GM23338 (cell line): ENCODE results near the gene SPINDOC.

Experiments
- CREB1 ChIP-seq: fragments of 250-450 bp; sonication (Bioruptor Pico); IDR thresholded peaks from 2 replicates; pipeline ENCODE4 v1.5.0; 2020; ENCODE audit warnings: low read depth, mild to moderate bottlenecking, moderate library complexity
- EZH2 ChIP-seq: fragments of 200-600 bp; sonication (generic); IDR thresholded peaks from one replicate; pipeline ENCODE4 v1.8.0; 2017; ENCODE audit warnings: antibody characterized with exemption, mild to moderate bottlenecking, low read depth; ENCODE audit not compliant: unreplicated experiment
- EZH2phosphoT487 ChIP-seq: fragments of 200-600 bp; sonication (generic); IDR thresholded peaks from one replicate; pipeline ENCODE4 v1.8.1; 2018; ENCODE audit warnings: antibody characterized with exemption; ENCODE audit not compliant: unreplicated experiment
- JUNB ChIP-seq: IDR thresholded peaks from one replicate; pipeline ENCODE4 v1.6.1; 2016; ENCODE audit warnings: antibody characterized with exemption; ENCODE audit not compliant: unreplicated experiment
- NANOG ChIP-seq: IDR thresholded peaks from 2 replicates; pipeline ENCODE4 v1.6.1; 2016; ENCODE audit warnings: antibody characterized with exemption, borderline replicate concordance
- POLR2AphosphoS5 ChIP-seq: IDR thresholded peaks from 2 replicates; pipeline ENCODE4 v1.6.1; 2016; ENCODE audit warnings: antibody characterized with exemption, low read depth
- STAT1 ChIP-seq: IDR thresholded peaks from one replicate; pipeline ENCODE4 v1.6.1; 2016; ENCODE audit warnings: antibody characterized with exemption; ENCODE audit not compliant: unreplicated experiment
- ZNF114 ChIP-seq: fragments of 250-450 bp; sonication (Bioruptor Pico); IDR thresholded peaks from 2 replicates; pipeline ENCODE4 v1.5.0; 2020; ENCODE audit warnings: mild to moderate bottlenecking, moderate library complexity
- ZNF331 ChIP-seq: fragments of 250-450 bp; sonication (Bioruptor Pico); IDR thresholded peaks from 2 replicates; pipeline ENCODE4 v1.5.0; 2020; ENCODE audit warnings: low read depth, mild to moderate bottlenecking, moderate library complexity
- TF ChIP-seq, protein P1 (sequence below), 2 experiments: fragments of 200-600 bp in 1 of 2; sonication (generic) in 1 of 2; conservative IDR thresholded peaks; 2 replicates each; pipeline versions ENCODE4 v1.5.1 to v1.6.1; 2016 to 2017; ENCODE audit warnings: antibody characterized with exemption in 2 of 2, low read depth in 2 of 2, mild to moderate bottlenecking in 2 of 2, moderate library complexity in 1 of 2
- TF ChIP-seq, protein P2 (sequence below): IDR thresholded peaks from one replicate; pipeline ENCODE4 v1.6.1; 2018; ENCODE audit warnings: antibody characterized with exemption; ENCODE audit not compliant: unreplicated experiment
- TF ChIP-seq, protein P3 (sequence below): fragments of 250-450 bp; sonication (Bioruptor Pico); IDR thresholded peaks from 2 replicates; pipeline ENCODE4 v1.5.0; 2020; ENCODE audit warnings: mild to moderate bottlenecking, moderate library complexity
- TF ChIP-seq, protein P4 (sequence below): IDR thresholded peaks from 2 replicates; pipeline ENCODE4 v1.6.1; 2016; ENCODE audit warnings: antibody characterized with exemption

DNA sequence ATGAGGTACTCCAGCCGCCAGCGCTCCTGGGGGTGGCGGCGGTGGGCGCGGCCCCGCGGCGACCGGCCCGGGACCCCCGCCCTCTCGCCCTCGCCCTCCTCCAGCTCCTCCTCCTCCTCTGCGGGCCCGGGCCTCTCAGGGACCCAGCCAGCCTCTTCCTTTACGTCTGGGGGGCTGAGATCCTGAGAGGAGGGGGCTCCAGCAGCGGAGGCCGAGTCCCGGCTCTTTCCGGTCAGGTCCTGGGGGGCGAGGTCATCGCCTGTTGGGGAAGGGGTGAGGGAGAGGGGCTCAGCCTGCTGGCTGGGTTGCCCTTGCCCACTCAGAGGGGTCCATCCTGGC lies 48.9 kb upstream of the SPINDOC start:
- TF ChIP-seq, protein P1, sequence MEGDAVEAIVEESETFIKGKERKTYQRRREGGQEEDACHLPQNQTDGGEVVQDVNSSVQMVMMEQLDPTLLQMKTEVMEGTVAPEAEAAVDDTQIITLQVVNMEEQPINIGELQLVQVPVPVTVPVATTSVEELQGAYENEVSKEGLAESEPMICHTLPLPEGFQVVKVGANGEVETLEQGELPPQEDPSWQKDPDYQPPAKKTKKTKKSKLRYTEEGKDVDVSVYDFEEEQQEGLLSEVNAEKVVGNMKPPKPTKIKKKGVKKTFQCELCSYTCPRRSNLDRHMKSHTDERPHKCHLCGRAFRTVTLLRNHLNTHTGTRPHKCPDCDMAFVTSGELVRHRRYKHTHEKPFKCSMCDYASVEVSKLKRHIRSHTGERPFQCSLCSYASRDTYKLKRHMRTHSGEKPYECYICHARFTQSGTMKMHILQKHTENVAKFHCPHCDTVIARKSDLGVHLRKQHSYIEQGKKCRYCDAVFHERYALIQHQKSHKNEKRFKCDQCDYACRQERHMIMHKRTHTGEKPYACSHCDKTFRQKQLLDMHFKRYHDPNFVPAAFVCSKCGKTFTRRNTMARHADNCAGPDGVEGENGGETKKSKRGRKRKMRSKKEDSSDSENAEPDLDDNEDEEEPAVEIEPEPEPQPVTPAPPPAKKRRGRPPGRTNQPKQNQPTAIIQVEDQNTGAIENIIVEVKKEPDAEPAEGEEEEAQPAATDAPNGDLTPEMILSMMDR (conservative IDR thresholded peaks at IDR 0.05; ENCODE audit: low read depth in 2 of 2), result no peak
- TF ChIP-seq POLR2AphosphoS5 (no peak), EZH2phosphoT487 (no peak), EZH2 (no peak), JUNB (no peak), ZNF114 (no peak), NANOG (no peak), CREB1 (no peak), ZNF331 (CRISPR knock-in tag) (no peak), STAT1 (no peak)
- TF ChIP-seq, protein P2, sequence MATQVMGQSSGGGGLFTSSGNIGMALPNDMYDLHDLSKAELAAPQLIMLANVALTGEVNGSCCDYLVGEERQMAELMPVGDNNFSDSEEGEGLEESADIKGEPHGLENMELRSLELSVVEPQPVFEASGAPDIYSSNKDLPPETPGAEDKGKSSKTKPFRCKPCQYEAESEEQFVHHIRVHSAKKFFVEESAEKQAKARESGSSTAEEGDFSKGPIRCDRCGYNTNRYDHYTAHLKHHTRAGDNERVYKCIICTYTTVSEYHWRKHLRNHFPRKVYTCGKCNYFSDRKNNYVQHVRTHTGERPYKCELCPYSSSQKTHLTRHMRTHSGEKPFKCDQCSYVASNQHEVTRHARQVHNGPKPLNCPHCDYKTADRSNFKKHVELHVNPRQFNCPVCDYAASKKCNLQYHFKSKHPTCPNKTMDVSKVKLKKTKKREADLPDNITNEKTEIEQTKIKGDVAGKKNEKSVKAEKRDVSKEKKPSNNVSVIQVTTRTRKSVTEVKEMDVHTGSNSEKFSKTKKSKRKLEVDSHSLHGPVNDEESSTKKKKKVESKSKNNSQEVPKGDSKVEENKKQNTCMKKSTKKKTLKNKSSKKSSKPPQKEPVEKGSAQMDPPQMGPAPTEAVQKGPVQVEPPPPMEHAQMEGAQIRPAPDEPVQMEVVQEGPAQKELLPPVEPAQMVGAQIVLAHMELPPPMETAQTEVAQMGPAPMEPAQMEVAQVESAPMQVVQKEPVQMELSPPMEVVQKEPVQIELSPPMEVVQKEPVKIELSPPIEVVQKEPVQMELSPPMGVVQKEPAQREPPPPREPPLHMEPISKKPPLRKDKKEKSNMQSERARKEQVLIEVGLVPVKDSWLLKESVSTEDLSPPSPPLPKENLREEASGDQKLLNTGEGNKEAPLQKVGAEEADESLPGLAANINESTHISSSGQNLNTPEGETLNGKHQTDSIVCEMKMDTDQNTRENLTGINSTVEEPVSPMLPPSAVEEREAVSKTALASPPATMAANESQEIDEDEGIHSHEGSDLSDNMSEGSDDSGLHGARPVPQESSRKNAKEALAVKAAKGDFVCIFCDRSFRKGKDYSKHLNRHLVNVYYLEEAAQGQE, result no peak
- TF ChIP-seq, protein P3, sequence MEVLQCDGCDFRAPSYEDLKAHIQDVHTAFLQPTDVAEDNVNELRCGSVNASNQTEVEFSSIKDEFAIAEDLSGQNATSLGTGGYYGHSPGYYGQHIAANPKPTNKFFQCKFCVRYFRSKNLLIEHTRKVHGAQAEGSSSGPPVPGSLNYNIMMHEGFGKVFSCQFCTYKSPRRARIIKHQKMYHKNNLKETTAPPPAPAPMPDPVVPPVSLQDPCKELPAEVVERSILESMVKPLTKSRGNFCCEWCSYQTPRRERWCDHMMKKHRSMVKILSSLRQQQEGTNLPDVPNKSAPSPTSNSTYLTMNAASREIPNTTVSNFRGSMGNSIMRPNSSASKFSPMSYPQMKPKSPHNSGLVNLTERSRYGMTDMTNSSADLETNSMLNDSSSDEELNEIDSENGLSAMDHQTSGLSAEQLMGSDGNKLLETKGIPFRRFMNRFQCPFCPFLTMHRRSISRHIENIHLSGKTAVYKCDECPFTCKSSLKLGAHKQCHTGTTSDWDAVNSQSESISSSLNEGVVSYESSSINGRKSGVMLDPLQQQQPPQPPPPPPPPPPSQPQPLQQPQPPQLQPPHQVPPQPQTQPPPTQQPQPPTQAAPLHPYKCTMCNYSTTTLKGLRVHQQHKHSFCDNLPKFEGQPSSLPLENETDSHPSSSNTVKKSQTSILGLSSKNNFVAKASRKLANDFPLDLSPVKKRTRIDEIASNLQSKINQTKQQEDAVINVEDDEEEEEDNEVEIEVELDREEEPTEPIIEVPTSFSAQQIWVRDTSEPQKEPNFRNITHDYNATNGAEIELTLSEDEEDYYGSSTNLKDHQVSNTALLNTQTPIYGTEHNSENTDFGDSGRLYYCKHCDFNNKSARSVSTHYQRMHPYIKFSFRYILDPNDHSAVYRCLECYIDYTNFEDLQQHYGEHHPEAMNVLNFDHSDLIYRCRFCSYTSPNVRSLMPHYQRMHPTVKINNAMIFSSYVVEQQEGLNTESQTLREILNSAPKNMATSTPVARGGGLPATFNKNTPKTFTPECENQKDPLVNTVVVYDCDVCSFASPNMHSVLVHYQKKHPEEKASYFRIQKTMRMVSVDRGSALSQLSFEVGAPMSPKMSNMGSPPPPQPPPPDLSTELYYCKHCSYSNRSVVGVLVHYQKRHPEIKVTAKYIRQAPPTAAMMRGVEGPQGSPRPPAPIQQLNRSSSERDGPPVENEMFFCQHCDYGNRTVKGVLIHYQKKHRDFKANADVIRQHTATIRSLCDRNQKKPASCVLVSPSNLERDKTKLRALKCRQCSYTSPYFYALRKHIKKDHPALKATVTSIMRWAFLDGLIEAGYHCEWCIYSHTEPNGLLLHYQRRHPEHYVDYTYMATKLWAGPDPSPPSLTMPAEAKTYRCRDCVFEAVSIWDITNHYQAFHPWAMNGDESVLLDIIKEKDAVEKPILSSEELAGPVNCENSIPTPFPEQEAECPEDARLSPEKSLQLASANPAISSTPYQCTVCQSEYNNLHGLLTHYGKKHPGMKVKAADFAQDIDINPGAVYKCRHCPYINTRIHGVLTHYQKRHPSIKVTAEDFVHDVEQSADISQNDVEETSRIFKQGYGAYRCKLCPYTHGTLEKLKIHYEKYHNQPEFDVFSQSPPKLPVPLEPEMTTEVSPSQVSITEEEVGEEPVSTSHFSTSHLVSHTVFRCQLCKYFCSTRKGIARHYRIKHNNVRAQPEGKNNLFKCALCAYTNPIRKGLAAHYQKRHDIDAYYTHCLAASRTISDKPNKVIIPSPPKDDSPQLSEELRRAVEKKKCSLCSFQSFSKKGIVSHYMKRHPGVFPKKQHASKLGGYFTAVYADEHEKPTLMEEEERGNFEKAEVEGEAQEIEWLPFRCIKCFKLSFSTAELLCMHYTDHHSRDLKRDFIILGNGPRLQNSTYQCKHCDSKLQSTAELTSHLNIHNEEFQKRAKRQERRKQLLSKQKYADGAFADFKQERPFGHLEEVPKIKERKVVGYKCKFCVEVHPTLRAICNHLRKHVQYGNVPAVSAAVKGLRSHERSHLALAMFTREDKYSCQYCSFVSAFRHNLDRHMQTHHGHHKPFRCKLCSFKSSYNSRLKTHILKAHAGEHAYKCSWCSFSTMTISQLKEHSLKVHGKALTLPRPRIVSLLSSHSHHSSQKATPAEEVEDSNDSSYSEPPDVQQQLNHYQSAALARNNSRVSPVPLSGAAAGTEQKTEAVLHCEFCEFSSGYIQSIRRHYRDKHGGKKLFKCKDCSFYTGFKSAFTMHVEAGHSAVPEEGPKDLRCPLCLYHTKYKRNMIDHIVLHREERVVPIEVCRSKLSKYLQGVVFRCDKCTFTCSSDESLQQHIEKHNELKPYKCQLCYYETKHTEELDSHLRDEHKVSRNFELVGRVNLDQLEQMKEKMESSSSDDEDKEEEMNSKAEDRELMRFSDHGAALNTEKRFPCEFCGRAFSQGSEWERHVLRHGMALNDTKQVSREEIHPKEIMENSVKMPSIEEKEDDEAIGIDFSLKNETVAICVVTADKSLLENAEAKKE (CRISPR knock-in tag), result no peak
- TF ChIP-seq, protein P4, sequence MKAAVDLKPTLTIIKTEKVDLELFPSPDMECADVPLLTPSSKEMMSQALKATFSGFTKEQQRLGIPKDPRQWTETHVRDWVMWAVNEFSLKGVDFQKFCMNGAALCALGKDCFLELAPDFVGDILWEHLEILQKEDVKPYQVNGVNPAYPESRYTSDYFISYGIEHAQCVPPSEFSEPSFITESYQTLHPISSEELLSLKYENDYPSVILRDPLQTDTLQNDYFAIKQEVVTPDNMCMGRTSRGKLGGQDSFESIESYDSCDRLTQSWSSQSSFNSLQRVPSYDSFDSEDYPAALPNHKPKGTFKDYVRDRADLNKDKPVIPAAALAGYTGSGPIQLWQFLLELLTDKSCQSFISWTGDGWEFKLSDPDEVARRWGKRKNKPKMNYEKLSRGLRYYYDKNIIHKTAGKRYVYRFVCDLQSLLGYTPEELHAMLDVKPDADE, result no peak
